Measurements from ENCODE around the gene HTRA2.
"Not testable (repeated sequence)": the region's sequence is repeated elsewhere in the genome, so short reads cannot be mapped to it uniquely, and the experiment has no call there.

HTRA2 gene

DNA sequence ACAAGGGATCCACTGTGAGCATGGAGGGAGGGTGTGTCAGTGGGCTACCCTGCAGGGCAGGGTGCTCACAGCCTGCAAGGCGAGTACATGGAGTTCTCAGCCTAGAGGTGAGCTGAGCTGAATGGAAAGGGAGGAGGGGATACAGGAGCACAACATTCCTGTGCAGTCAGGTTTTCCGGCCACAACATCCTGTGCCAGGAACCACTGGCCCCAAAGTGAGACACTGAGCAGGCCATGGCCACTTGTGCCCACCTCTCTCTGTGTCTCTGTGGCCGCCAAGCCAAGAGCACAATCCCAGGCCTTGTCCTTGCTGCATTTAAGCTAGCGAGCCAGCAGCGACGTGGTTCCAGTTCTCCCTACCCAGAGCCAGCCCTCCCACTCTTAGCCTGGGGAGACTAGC, 30.9 kb downstream of the HTRA2 start:
- H3K27me3 ChIP-seq (ENCODE audit: insufficient read depth, low read length): peaks cover 25% of the 10 kb centered on the region
- no peaks in the 10 kb centered on the region for H3K9me3 ChIP-seq (ENCODE audit: low read length)
- H3K4me3 ChIP-seq (ENCODE audit: low read length): no peak overlapping the region
- H3K36me3 ChIP-seq (ENCODE audit: insufficient read depth, low read length): peaks cover 4% of the 10 kb centered on the region
- H3K4me1 ChIP-seq (ENCODE audit: insufficient read depth, low read length): no peaks in the 10 kb centered on the region
- H2AFZ ChIP-seq (ENCODE audit: low read depth, low read length): no peak overlapping the region

DNA sequence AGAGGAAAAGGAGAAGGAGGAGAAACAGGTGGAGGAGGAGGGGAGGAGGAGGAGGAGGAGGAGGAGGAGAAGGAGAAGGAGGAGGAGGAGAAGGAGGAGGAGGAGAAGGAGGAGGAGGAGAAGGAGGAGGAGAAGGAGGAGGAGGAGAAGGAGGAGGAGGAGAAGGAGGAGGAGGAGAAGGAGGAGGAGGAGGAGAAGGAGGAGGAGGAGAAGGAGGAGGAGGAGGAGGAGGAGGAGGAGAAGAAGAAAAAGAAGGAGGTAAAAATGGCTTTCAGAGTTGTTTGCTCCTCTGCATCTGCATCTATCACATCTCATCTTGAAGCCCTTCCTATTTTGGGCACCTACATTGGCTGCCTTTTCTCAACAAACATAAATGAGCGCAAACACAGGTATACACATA, 31.3 kb downstream of the HTRA2 start:
- not testable (repeated sequence) for H3K4me3 ChIP-seq (ENCODE audit: low read length)

DNA sequence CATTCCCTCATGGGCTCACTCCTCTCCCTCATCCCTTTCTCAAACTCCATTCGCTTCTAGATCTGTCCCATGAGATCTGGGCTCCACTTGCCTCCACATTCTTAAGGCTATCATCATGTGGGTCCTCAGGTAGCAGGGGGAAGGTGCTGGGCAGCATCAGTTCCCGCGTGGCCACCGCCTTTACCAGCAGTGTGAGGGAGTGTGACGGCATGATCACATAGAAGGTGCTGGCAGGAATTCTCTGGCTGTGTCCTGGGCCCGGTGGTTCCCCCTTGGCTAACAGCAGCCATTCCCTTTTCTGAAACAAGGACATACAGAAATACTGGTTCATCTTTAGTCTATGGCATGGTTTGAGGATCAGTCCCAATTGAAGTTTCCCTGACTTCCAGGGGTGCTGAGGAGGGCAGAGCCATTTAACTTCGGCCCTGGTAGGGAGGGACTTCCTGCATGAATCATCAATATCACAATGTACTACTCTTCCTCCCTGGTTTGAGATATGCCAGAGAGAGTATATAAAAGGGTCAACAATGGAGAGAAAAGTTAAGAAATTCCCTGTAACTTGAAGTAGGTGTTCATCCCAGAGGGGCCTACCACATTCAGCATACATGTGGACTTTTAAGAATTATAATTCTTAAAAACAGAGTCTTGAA, 32.5 kb downstream of the HTRA2 start:
- no peak overlapping the region for H3K4me3 ChIP-seq (ENCODE audit: low read length)
- H3K4me1 ChIP-seq (ENCODE audit: insufficient read depth, low read length): no peaks in the 10 kb centered on the region
- H2AFZ ChIP-seq (ENCODE audit: low read depth, low read length): no peak overlapping the region
- no peaks in the 10 kb centered on the region for H3K36me3 ChIP-seq (ENCODE audit: insufficient read depth, low read length)
- peaks cover 35% of the 10 kb centered on the region for H3K27me3 ChIP-seq (ENCODE audit: insufficient read depth, low read length)
- no peaks in the 10 kb centered on the region for H3K9me3 ChIP-seq (ENCODE audit: low read length)

More for the DNA sequence above, 31.3 kb downstream of the HTRA2 start:
- H3K27me3 ChIP-seq (ENCODE audit: insufficient read depth, low read length): peaks cover 28% of the 10 kb centered on the region
- H3K4me1 ChIP-seq (ENCODE audit: insufficient read depth, low read length); H2AFZ ChIP-seq (ENCODE audit: low read depth, low read length); H3K9me3 ChIP-seq (ENCODE audit: low read length); H3K36me3 ChIP-seq (ENCODE audit: insufficient read depth, low read length): not testable (repeated sequence)

DNA sequence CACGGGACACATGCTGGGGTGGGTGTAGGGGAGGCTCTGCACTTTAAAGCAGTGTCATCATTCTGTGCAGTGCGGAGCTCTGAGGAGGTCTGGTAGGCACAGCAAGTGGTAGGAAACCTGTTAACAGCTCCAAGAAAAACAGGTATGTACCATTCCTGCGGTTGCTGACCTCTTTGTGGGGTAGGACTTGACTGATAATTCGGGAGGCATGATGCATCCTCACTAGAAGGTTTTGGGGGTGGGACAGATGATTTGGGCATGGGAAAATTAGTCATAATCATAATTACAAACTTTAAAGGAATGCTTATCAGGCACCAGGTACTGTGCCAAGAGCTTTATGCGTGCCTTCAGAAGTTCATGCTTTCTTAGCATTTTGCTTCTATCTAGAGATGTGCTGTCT, 34.5 kb downstream of the HTRA2 start:
- no peaks in the 10 kb centered on the region for H3K9me3 ChIP-seq (ENCODE audit: low read length)
- H3K4me3 ChIP-seq (ENCODE audit: low read length): no peak overlapping the region
- peaks cover 44% of the 10 kb centered on the region for H3K27me3 ChIP-seq (ENCODE audit: insufficient read depth, low read length)
- no peaks in the 10 kb centered on the region for H3K4me1 ChIP-seq (ENCODE audit: insufficient read depth, low read length)
- H2AFZ ChIP-seq (ENCODE audit: low read depth, low read length): no peak overlapping the region
- H3K36me3 ChIP-seq (ENCODE audit: insufficient read depth, low read length): no peaks in the 10 kb centered on the region

DNA sequence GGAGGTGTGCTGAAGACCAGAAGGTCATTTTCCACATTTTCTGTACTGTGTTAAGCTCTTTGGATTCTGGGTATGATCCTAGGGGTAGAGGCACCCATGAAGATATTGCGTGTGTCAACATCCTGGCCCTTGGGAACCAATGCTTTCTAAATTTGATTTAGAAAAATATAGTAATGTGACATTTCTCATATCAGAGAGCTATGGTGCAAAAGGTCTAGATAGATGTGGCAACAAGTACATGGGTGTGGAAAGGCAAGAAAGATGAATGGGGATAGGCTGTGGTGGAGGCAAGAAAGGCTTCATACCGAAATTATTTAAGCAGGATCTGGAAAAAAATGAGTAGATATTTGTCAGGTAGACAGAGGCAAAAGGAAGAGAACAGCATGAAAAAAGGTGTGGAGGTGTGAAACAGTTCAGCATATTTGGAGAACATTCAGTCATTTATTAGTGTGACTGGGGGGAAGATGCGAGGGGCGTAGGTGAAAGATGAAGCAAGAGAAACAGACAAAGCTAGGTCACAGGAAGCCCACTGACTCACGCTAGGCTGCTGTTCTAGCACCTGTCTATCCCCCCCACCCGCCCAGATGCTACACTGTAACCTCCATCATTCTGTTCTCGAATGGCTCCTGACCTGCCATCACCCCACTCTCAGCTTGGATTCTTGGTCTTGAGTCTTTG, 36.5 kb downstream of the HTRA2 start:
- H3K27me3 ChIP-seq (ENCODE audit: insufficient read depth, low read length): peaks cover 44% of the 10 kb centered on the region
- H3K4me1 ChIP-seq (ENCODE audit: insufficient read depth, low read length): no peaks in the 10 kb centered on the region
- no peaks in the 10 kb centered on the region for H3K9me3 ChIP-seq (ENCODE audit: low read length)
- H3K36me3 ChIP-seq (ENCODE audit: insufficient read depth, low read length): no peaks in the 10 kb centered on the region
- H3K4me3 ChIP-seq (ENCODE audit: low read length): no peak overlapping the region
- no peak overlapping the region for H2AFZ ChIP-seq (ENCODE audit: low read depth, low read length)

DNA sequence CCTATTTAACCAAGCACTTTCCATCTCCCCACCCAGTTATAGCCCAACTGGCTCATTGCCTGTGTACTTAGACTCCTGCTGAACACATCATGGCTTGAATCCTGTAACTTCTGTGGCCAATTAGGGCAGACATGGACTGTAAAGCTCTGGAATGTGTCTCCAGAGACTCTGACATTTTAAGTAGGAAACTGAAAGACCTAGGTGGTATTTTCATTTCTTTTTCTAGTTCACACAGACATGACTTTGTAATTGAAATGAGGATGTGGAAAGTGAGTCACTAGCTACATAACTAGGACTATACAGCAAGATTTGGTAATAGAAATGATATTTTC, 37.0 kb downstream of the HTRA2 start:
- H2AFZ ChIP-seq (ENCODE audit: low read depth, low read length): no peak overlapping the region
- H3K4me3 ChIP-seq (ENCODE audit: low read length): no peak overlapping the region
- no peaks in the 10 kb centered on the region for H3K36me3 ChIP-seq (ENCODE audit: insufficient read depth, low read length)
- peaks cover 40% of the 10 kb centered on the region for H3K27me3 ChIP-seq (ENCODE audit: insufficient read depth, low read length)
- no peaks in the 10 kb centered on the region for H3K9me3 ChIP-seq (ENCODE audit: low read length)
- no peaks in the 10 kb centered on the region for H3K4me1 ChIP-seq (ENCODE audit: insufficient read depth, low read length)

DNA sequence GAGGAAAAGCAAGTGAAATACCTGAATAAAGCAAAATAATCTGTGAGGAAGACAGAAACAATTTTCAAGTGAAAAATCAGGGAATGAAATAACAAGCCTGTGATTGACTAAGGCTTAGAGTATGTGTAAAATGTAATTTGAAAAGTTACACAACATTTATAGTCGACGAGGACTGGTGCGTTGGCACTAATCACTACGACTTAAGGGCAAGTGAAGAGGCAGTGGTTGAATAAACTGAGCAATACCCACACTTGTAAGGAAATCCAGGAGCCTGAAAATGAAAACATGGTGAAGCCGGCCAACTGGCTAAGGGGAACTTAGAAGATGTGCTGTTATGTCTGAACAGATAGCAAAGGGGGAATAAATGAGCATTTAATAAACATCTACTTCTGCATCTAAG, 38.1 kb downstream of the HTRA2 start:
- Histone ChIP-seq H2AFZ (ENCODE audit: low read depth, low read length) (no peak overlapping the region), H3K9me3 (ENCODE audit: low read length) (no peaks in the 10 kb centered on the region), H3K4me3 (ENCODE audit: low read length) (no peak overlapping the region), H3K27me3 (ENCODE audit: insufficient read depth, low read length) (peaks cover 37% of the 10 kb centered on the region), H3K36me3 (ENCODE audit: insufficient read depth, low read length) (no peaks in the 10 kb centered on the region), H3K4me1 (ENCODE audit: insufficient read depth, low read length) (no peaks in the 10 kb centered on the region)

DNA sequence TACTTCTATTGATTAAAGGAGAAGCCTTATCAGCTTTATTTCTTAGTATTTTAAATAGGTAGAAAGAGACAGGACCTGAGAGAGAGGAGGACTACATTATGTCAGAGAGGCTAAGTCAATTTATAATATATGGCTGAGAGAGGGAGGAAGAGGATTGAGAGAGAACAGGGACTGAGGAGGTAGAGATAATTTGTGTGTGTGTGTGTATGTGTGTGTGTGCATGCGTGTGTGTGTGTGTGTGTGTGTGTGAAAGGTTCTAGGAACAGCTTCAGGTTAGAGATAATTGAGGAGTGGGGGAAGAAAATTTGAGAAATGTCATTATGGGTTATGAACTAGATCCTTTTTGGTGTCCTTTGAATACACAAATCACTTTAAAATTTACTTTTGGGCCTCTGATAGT, 40.0 kb downstream of the HTRA2 start:
- Histone ChIP-seq H3K36me3 (ENCODE audit: insufficient read depth, low read length) (no peaks in the 10 kb centered on the region), H2AFZ (ENCODE audit: low read depth, low read length) (no peak overlapping the region), H3K27me3 (ENCODE audit: insufficient read depth, low read length) (peaks cover 34% of the 10 kb centered on the region), H3K9me3 (ENCODE audit: low read length) (no peaks in the 10 kb centered on the region), H3K4me3 (ENCODE audit: low read length) (no peak overlapping the region), H3K4me1 (ENCODE audit: insufficient read depth, low read length) (no peaks in the 10 kb centered on the region)

DNA sequence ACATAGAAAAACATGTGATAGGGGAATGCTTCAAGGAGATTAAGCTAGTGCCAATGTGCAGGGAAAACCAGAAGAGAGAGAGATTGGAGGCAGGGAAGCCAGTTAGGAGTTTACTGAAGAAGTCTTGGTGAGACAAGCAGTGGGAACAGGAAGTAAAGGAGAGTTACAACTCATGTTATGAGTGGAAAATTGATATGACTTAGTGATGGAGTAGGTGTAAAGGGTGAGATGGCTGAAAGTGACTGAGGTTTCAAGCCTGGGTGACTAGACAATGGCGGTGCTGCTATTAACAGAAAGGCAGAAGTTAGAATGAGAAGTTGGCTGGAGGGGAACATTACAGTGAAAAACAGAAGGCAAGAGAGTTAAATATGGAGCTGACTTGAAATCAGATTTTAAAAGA, 41.3 kb downstream of the HTRA2 start:
- peaks cover 38% of the 10 kb centered on the region for H3K27me3 ChIP-seq (ENCODE audit: insufficient read depth, low read length)
- H3K36me3 ChIP-seq (ENCODE audit: insufficient read depth, low read length): no peaks in the 10 kb centered on the region
- no peak overlapping the region for H2AFZ ChIP-seq (ENCODE audit: low read depth, low read length)
- no peaks in the 10 kb centered on the region for H3K4me1 ChIP-seq (ENCODE audit: insufficient read depth, low read length)
- H3K4me3 ChIP-seq (ENCODE audit: low read length): no peak overlapping the region
- no peaks in the 10 kb centered on the region for H3K9me3 ChIP-seq (ENCODE audit: low read length)

DNA sequence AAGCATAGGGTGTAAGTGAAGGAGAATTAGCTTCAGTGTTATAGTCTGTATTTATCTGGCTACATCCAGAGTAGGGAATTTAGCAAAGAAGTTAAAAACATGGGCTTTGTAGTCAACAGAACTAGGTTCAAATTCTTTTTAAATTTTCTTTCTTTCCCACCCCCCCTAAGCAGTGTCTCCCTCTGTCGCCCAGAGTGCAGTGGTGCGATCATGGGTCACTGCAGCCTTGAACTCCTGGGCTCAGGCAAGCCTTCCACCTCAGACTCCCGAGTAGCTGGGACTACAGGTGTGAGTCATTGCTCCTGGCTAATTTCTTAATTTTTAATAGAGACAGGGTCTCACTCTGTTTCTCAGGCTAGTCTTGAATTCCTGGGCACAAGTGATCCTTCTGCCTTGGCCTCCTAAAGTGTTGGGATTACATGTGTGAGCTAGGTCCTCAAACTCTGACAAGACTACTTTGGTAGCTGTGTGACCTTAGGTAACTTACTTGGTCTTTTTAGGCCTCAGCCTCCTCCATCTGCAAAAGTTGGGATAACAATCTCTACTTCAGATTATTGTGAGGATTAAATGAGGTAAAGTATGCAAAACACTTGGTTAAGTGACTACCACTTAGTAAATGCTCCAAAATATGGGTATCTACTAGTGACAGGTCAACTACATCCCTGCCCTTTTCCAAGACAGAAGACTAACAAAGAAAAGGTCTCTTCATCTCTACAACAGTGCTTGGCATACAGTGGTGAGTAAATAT, 42.6 kb downstream of the HTRA2 start:
- no peak overlapping the region for H3K4me3 ChIP-seq (ENCODE audit: low read length)
- H3K27me3 ChIP-seq (ENCODE audit: insufficient read depth, low read length): peaks cover 36% of the 10 kb centered on the region
- no peaks in the 10 kb centered on the region for H3K9me3 ChIP-seq (ENCODE audit: low read length)

DNA sequence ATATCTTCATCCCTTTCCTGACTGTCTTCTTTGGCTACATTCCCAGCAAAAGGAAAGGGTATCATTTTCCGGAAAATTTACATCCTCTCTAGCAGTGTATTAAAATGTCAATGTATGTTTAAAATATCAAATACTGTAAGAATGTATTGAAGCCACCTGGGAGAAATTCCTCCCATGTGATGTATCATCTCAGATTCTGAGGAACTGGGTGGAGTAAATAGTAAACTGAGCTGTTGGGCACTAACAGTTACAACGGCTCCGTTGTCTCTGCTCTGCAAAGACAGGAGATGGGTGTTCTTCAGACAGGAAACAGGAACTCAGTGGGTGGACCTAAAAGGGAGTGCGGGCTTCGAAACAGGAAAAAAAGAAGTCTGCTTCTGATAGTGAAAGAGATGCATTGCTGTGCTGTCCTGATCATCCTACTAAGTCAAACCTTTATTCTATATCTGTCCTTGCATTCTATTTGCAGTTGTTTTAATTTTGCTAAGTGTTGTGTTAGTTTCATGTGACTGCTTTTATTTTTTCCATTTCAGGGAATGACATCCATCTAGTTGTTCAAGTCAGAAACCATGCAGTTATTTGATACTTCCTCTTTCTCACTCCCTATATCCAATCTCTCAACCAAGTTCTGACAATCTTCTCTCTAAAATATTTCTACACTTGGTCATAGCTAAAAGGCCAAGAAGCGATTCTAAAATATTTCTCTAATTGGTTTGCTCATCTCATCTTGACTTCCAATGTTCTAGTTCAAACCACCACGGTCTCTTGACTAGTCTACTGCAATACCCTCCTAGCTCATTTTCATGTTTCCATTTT, 44.2 kb downstream of the HTRA2 start:
- Histone ChIP-seq H3K27me3 (ENCODE audit: insufficient read depth, low read length) (peaks cover 30% of the 10 kb centered on the region), H3K36me3 (ENCODE audit: insufficient read depth, low read length) (no peaks in the 10 kb centered on the region), H2AFZ (ENCODE audit: low read depth, low read length) (no peak overlapping the region), H3K4me3 (ENCODE audit: low read length) (no peak overlapping the region), H3K9me3 (ENCODE audit: low read length) (no peaks in the 10 kb centered on the region), H3K4me1 (ENCODE audit: insufficient read depth, low read length) (no peaks in the 10 kb centered on the region)

More for the DNA sequence above, 42.6 kb downstream of the HTRA2 start:
- H3K4me1 ChIP-seq (ENCODE audit: insufficient read depth, low read length): no peaks in the 10 kb centered on the region
- H2AFZ ChIP-seq (ENCODE audit: low read depth, low read length): no peak overlapping the region
- no peaks in the 10 kb centered on the region for H3K36me3 ChIP-seq (ENCODE audit: insufficient read depth, low read length)

DNA sequence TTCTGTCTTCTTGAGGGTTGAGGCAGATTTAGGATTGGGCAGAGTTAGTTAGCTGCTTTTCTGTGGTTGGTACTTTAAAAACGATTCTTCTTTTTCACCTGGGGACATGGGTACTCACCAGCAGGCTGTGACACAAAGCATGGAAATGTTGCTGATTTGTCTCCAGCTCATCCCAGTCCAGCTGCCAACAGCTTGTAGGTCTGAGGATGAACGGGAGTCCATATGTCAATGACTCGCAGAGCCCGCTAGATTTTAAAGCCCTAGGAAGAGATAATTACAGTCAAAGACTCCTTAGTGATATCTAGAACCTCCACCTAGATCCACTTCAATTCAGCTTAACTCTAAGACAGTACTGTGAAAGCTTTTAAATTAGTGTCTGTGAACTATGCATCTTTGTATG, 45.6 kb downstream of the HTRA2 start:
- H3K36me3 ChIP-seq (ENCODE audit: insufficient read depth, low read length): no peaks in the 10 kb centered on the region
- H3K9me3 ChIP-seq (ENCODE audit: low read length): no peaks in the 10 kb centered on the region
- no peaks in the 10 kb centered on the region for H3K4me1 ChIP-seq (ENCODE audit: insufficient read depth, low read length)
- H2AFZ ChIP-seq (ENCODE audit: low read depth, low read length): no peak overlapping the region
- peaks cover 30% of the 10 kb centered on the region for H3K27me3 ChIP-seq (ENCODE audit: insufficient read depth, low read length)
- H3K4me3 ChIP-seq (ENCODE audit: low read length): no peak overlapping the region
